B cell (primary cell): ENCODE measurements around the gene PCGF2. TPM values are rescaled to one million over a fixed set of nuclear protein-coding genes. Genes with fewer than 3 reads are reported as not detected.
A peak's percentile ranks its signal among the peaks of the same experiment; 100 is the strongest.

ENCODE experiments used
- ATAC-seq: fragments of 200-7000 bp; cut with Tn5 transposase; one replicate; pipeline ENCODE4 v1.10.0; 2021; ENCODE audit warnings: low read depth, mild to moderate bottlenecking, moderate number of reproducible peaks, moderate library complexity
- CTCF ChIA-PET: fragments of 350-600 bp; sonication (Branson Sonifier 250); formaldehyde crosslinking; loops from one replicate; lab custom pipeline; 2021; ENCODE audit warnings: antibody characterized with exemption, inconsistent platforms; lab: Charles Lee
- POLR2A ChIA-PET: fragments of 350-600 bp; sonication (Branson Sonifier 250); formaldehyde crosslinking; loops from one replicate; lab custom pipeline; 2021; ENCODE audit warnings: antibody characterized with exemption; lab: Charles Lee
- DNase-seq: peaks from one replicate; pipeline ENCODE4 v3.0.0; 2013
- H2AFZ ChIP-seq: 2 replicates; pipeline ENCODE4 v1.6.1; 2012; ENCODE audit warnings: mild to moderate bottlenecking, low read depth, low read length; ENCODE audit not compliant: insufficient read depth, poor library complexity, severe bottlenecking
- H3K27ac ChIP-seq, 2 donors: 1 replicate in 1 of 2; 2 replicates in 1 of 2; pipeline ENCODE4 v1.5.1; 2012 to 2013; ENCODE audit warnings: low read length in 2 of 2, mild to moderate bottlenecking in 2 of 2, moderate library complexity in 1 of 2
- H3K27me3 ChIP-seq, 4 experiments: fragments of 200-600 bp in 1 of 4; sonication (generic) in 1 of 4; replicated peaks in 1 of 4; 1 replicate in 2 of 4; 2 replicates in 2 of 4; pipeline versions ENCODE4 v1.6.1 to v1.7.0; 2013 to 2016; ENCODE audit warnings: low read length in 3 of 4, mild to moderate bottlenecking in 2 of 4, mixed read lengths in 1 of 4, moderate library complexity in 1 of 4; ENCODE audit not compliant: insufficient read depth in 4 of 4, control insufficient read depth in 3 of 4; ENCODE audit errors: control extremely low read depth in 1 of 4
- H3K36me3 ChIP-seq, 2 experiments: replicated peaks in 1 of 2; 1 replicate in 1 of 2; 2 replicates in 1 of 2; pipeline versions ENCODE4 v1.6.1 to v1.7.1; 2013; ENCODE audit warnings: low read length in 1 of 2; ENCODE audit not compliant: insufficient read depth in 2 of 2, control insufficient read depth in 1 of 2; ENCODE audit errors: control extremely low read depth in 1 of 2, extremely low read depth in 1 of 2
- H3K4me1 ChIP-seq, 2 donors: fragments of 200-600 bp in 1 of 2; sonication (generic) in 1 of 2; 1 replicate in 1 of 2; 2 replicates in 1 of 2; pipeline versions ENCODE4 v1.5.1 to v1.6.1; 2013 to 2017; ENCODE audit warnings: low read length in 2 of 2; ENCODE audit not compliant: control insufficient read depth in 2 of 2, insufficient read depth in 2 of 2
- H3K4me2 ChIP-seq: replicated peaks from 2 replicates; pipeline ENCODE3; 2012; ENCODE audit warnings: mild to moderate bottlenecking, low read depth, low read length; ENCODE audit not compliant: poor library complexity, severe bottlenecking
- H3K4me3 ChIP-seq, 5 experiments: fragments of 200-600 bp in 1 of 5; sonication (generic) in 1 of 5; 1 replicate in 3 of 5; 2 replicates in 2 of 5; pipeline versions ENCODE4 v1.5.1 to v1.7.0; 2011 to 2016; ENCODE audit warnings: low read length in 4 of 5, mild to moderate bottlenecking in 4 of 5, low read depth in 2 of 5, control low read depth in 1 of 5, moderate library complexity in 1 of 5; ENCODE audit not compliant: insufficient read depth in 1 of 5; ENCODE audit errors: control extremely low read depth in 1 of 5, extremely low read depth in 1 of 5
- H3K79me2 ChIP-seq: fragments of 200-600 bp; sonication (generic); one replicate; pipeline ENCODE4 v1.6.0; 2016; ENCODE audit warnings: low read length; ENCODE audit not compliant: control insufficient read depth, insufficient read depth
- H3K9ac ChIP-seq: fragments of 200-600 bp; sonication (generic); 2 replicates; pipeline ENCODE4 v1.6.1; 2017; ENCODE audit warnings: mild to moderate bottlenecking, low read length, moderate library complexity
- H3K9me3 ChIP-seq, 3 donors: one replicate each; pipeline versions ENCODE4 v1.6.1 to v1.7.1; 2013; ENCODE audit warnings: low read length in 2 of 3; ENCODE audit not compliant: control insufficient read depth in 2 of 3, insufficient read depth in 1 of 3; ENCODE audit errors: control extremely low read depth in 1 of 3
- H4K20me1 ChIP-seq: 2 replicates; pipeline ENCODE4 v1.6.0; 2012; ENCODE audit warnings: mild to moderate bottlenecking, low read length; ENCODE audit not compliant: insufficient read depth, control insufficient read depth, poor library complexity, severe bottlenecking
- H3K27ac Mint-ChIP-seq: one replicate; pipeline ENCODE4 v1.8.0; 2021; ENCODE audit warnings: mixed read lengths
- H3K27me3 Mint-ChIP-seq: one replicate; pipeline ENCODE4 v1.8.0; 2021; ENCODE audit warnings: mixed read lengths
- H3K4me1 Mint-ChIP-seq: one replicate; pipeline ENCODE4 v1.8.0; 2021; ENCODE audit warnings: mixed read lengths
- H3K4me3 Mint-ChIP-seq: one replicate; pipeline ENCODE4 v1.8.0; 2021; ENCODE audit warnings: mixed read lengths
- H3K9me3 Mint-ChIP-seq: one replicate; pipeline ENCODE4 v1.8.0; 2022; ENCODE audit warnings: mixed read lengths; ENCODE audit not compliant: insufficient read depth
- EZH2 ChIP-seq: IDR thresholded peaks from 2 replicates; pipeline ENCODE4 v1.6.1; 2012; ENCODE audit warnings: borderline replicate concordance, low read depth, mild to moderate bottlenecking, moderate library complexity, low read length; ENCODE audit not compliant: insufficient read depth, poor library complexity, severe bottlenecking
- WGBS: methylation state at CpG from one replicate; pipeline ENCODE4 v1.1.5; 2013; ENCODE audit warnings: missing lambda C conversion rate; ENCODE audit not compliant: insufficient coverage; 5-methylcytosine and 5-hydroxymethylcytosine counted together
- intact Hi-C: fragments of 100-400 bp; cut with micrococcal nuclease; formaldehyde crosslinking; loops from one replicate; pipeline ENCODE4 v1.10.0; 2022
- polyA plus RNA-seq: library from polyadenylated mRNA; depleted of rRNA; stranded (reverse); fragments of >200 nt; gene quantifications from 2 replicates; pipeline ENCODE4 v1.2.3, GENCODE V29; 2012
- total RNA-seq, 2 donors: library from RNA; stranded (reverse); fragments of 120-200 nt in 1 of 2; gene quantifications; 1 replicate in 1 of 2; 2 replicates in 1 of 2; pipeline versions ENCODE4 v1.2.3 to v1.2.4, GENCODE V29; 2013 to 2022
- TF ChIP-seq, protein P1 (sequence below): fragments of 200-600 bp; IDR thresholded peaks from one replicate; pipeline ENCODE4 v1.8.0; 2022; ENCODE audit warnings: antibody characterized with exemption, mild to moderate bottlenecking

Gene PCGF2
- total and polyA plus RNA-seq, 2 donors (not counting 1 experiment from before 2014, with no cell fraction given): 0.04 TPM; not detected in 1

GRCh38 chr17:38709104-38709820 lies 38.9 kb downstream of the PCGF2 start:
- peaks cover 72% of the 10 kb centered on the region for H4K20me1 ChIP-seq
- ChIA-PET POLR2A (interaction anchor here (0.6 kb wide), 1 partner anchor 10 kb away, joined by 3 read pairs; no protein-coding TSS in a partner anchor), CTCF (interaction anchor here (0.6 to 0.7 kb wide), 2 partner anchors 10 to 19 kb away, joined by 3 to 4 read pairs; no protein-coding TSS in a partner anchor)
- peaks cover 29% of the 10 kb centered on the region for H3K4me1 Mint-ChIP-seq
- H3K4me3 ChIP-seq: no peak overlapping the region
- no peaks in the 10 kb centered on the region for H3K9me3 ChIP-seq
- no peak overlapping the region for H3K4me2 ChIP-seq
- no peaks in the 10 kb centered on the region for H3K27me3 ChIP-seq
- no peaks in the 10 kb centered on the region for H3K27me3 Mint-ChIP-seq
- no peak overlapping the region for H2AFZ ChIP-seq
- H3K9ac ChIP-seq: no peak overlapping the region
- no peak for TF ChIP-seq EZH2
- TF ChIP-seq, protein P1, sequence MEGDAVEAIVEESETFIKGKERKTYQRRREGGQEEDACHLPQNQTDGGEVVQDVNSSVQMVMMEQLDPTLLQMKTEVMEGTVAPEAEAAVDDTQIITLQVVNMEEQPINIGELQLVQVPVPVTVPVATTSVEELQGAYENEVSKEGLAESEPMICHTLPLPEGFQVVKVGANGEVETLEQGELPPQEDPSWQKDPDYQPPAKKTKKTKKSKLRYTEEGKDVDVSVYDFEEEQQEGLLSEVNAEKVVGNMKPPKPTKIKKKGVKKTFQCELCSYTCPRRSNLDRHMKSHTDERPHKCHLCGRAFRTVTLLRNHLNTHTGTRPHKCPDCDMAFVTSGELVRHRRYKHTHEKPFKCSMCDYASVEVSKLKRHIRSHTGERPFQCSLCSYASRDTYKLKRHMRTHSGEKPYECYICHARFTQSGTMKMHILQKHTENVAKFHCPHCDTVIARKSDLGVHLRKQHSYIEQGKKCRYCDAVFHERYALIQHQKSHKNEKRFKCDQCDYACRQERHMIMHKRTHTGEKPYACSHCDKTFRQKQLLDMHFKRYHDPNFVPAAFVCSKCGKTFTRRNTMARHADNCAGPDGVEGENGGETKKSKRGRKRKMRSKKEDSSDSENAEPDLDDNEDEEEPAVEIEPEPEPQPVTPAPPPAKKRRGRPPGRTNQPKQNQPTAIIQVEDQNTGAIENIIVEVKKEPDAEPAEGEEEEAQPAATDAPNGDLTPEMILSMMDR: no peak
- no peak overlapping the region for H3K27ac Mint-ChIP-seq
- no peak overlapping the region for H3K27ac ChIP-seq
- ATAC-seq: no peak
- H3K4me1 ChIP-seq: peaks cover 10 to 27% of the 10 kb centered on the region in 2 donors
- H3K9me3 Mint-ChIP-seq: no peaks in the 10 kb centered on the region
- H3K4me3 Mint-ChIP-seq: no peak overlapping the region
- WGBS: 98% methylated on average over 16 of the region's 18 CpGs
- no peak for DNase-seq
- intact Hi-C loops: no loop called here
- peaks cover 31% of the 10 kb centered on the region for H3K79me2 ChIP-seq
- H3K36me3 ChIP-seq: peaks cover 3 to 62% of the 10 kb centered on the region in 2 experiments

- no peaks in the 10 kb centered on the region for H3K27me3 ChIP-seq
- H3K4me1 ChIP-seq: peaks cover 10 to 39% of the 10 kb centered on the region in 2 donors
- H4K20me1 ChIP-seq: peaks cover 65% of the 10 kb centered on the region
- peaks cover 40% of the 10 kb centered on the region for H3K4me1 Mint-ChIP-seq
- H3K36me3 ChIP-seq: peaks cover 0 to 47% of the 10 kb centered on the region in 2 experiments
- ATAC-seq: no peak
- peak overlapping the region; percentile 67 for H3K27ac Mint-ChIP-seq
- no peak for TF ChIP-seq EZH2
- TF ChIP-seq, protein P1: no peak
- no peak overlapping the region for H2AFZ ChIP-seq
- H3K27ac ChIP-seq: no peak overlapping the region
- no peak for DNase-seq
- no peak overlapping the region for H3K9ac ChIP-seq
- peak overlapping the region; percentile 97 for H3K4me2 ChIP-seq
- intact Hi-C loops: no loop called here
- no peaks in the 10 kb centered on the region for H3K9me3 ChIP-seq
- POLR2A ChIA-PET: interaction anchor here (0.6 to 3.7 kb wide), 2 partner anchors 21 to 30 kb away, joined by 7 to 15 read pairs; no protein-coding TSS in a partner anchor
- 96% methylated on average over 18 of the region's 21 CpGs for WGBS
- H3K9me3 Mint-ChIP-seq: no peaks in the 10 kb centered on the region
- peak overlapping the region; percentile 92 for H3K4me3 Mint-ChIP-seq
- H3K79me2 ChIP-seq: peaks cover 31% of the 10 kb centered on the region
- CTCF ChIA-PET: interaction anchor here (1.4 to 3.8 kb wide), 2 partner anchors 28 to 31 kb away, joined by 6 to 32 read pairs; no protein-coding TSS in a partner anchor
- H3K4me3 ChIP-seq: no peak overlapping the region
- no peaks in the 10 kb centered on the region for H3K27me3 Mint-ChIP-seq
These were observed 40.3 kb downstream of the PCGF2 start for GRCh38 chr17:38707678-38708351.
